Measurements from ENCODE around the gene ADGRF5.

DNA sequence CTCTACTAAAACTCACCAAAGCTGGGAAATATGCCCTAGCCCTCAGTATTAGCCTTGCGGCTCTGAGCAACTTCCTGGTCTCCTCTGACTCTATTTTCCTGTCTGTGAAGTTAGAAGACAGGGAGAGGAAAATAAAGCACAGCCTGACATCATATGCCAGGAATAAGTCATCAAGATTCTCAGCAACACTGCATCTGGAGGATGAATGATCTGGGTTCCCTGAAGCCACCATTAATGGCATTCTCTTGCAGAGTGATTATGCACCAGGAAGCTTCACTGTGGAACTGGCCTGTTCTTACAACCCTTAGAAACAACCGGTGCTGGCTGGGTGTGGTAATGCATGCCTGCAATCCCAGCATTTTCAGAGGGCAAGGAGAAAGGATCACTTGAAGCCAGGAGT is 12.4 kb downstream of the ADGRF5 start:
- TF ChIP-seq, protein P1, sequence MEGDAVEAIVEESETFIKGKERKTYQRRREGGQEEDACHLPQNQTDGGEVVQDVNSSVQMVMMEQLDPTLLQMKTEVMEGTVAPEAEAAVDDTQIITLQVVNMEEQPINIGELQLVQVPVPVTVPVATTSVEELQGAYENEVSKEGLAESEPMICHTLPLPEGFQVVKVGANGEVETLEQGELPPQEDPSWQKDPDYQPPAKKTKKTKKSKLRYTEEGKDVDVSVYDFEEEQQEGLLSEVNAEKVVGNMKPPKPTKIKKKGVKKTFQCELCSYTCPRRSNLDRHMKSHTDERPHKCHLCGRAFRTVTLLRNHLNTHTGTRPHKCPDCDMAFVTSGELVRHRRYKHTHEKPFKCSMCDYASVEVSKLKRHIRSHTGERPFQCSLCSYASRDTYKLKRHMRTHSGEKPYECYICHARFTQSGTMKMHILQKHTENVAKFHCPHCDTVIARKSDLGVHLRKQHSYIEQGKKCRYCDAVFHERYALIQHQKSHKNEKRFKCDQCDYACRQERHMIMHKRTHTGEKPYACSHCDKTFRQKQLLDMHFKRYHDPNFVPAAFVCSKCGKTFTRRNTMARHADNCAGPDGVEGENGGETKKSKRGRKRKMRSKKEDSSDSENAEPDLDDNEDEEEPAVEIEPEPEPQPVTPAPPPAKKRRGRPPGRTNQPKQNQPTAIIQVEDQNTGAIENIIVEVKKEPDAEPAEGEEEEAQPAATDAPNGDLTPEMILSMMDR (IDR thresholded peaks at IDR 0.05) = no peak
- no peak for TF ChIP-seq POLR2A (IDR thresholded peaks at IDR 0.05)

Measured in testis (tissue), 2 donors.